ENCODE results near the gene KRT26.

DNA sequence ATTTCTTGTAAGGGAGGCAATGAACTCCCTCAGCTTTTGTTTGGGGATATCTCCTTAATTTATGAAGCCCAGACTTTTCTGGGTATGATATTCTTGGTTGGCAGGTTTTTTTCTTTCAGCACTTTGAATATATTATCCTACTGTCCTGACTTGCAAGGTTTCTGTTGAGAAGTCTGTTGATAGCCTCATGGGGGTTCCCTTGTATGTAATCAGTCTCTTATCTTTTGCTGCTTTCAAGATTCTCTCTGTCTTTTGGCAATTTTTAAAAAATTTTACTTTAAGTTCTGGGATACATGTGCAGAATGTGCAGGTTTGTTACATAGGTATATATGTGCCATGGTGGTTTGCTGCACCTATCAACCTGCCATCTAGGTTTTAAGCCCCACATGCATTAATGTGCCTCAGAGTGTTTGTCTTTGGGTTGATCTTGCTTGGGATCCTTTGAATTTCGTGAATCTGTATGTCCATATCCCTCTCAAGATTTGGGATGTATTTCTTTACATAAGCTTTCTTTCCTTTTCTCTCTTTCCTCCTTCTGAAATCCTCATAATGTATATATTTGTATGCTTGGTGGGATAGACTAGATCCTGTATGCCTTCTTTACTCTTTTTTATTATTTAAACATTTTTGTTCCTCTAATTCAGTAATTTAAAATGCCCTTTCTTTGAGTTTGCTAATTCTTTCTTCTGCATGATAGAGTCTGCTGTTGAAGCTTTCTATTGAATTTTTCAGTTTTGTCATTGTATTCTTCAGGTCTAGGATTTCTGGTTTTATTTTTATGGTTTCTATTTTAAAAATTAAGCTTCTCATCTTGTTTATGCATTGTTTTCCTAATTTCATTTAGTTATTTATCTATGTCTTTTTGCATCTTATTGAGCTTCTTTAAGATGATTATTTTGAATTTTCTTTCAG is 11.6 kb downstream of the KRT26 start:
- TF ChIP-seq, protein P1, sequence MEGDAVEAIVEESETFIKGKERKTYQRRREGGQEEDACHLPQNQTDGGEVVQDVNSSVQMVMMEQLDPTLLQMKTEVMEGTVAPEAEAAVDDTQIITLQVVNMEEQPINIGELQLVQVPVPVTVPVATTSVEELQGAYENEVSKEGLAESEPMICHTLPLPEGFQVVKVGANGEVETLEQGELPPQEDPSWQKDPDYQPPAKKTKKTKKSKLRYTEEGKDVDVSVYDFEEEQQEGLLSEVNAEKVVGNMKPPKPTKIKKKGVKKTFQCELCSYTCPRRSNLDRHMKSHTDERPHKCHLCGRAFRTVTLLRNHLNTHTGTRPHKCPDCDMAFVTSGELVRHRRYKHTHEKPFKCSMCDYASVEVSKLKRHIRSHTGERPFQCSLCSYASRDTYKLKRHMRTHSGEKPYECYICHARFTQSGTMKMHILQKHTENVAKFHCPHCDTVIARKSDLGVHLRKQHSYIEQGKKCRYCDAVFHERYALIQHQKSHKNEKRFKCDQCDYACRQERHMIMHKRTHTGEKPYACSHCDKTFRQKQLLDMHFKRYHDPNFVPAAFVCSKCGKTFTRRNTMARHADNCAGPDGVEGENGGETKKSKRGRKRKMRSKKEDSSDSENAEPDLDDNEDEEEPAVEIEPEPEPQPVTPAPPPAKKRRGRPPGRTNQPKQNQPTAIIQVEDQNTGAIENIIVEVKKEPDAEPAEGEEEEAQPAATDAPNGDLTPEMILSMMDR (conservative IDR thresholded peaks at IDR 0.05; ENCODE audit: low read depth, low read length) = no peak
- TF ChIP-seq RCOR1 (IDR thresholded peaks at IDR 0.05; ENCODE audit: insufficient replicate concordance, low read length) = no peak
